Neural cell (in vitro differentiated cells): ENCODE measurements around the gene MMP24. TPM values are rescaled to one million over a fixed set of nuclear protein-coding genes. Genes with fewer than 3 reads are reported as not detected.
"Not testable (repeated sequence)": the region's sequence is repeated elsewhere in the genome, so short reads cannot be mapped to it uniquely, and the experiment has no call there.

ENCODE experiments used
- H2AFZ ChIP-seq: fragments of 200-600, 300-800 bp; sonication (generic), shearing (Covaris generic); 2 replicates; pipeline ENCODE4 v1.6.0; 2014; ENCODE audit warnings: low read depth, mild to moderate bottlenecking, antibody characterized with exemption, low read length, moderate library complexity
- H3F3A ChIP-seq: fragments of 200-600 bp; shearing (Covaris generic); 2 replicates; pipeline ENCODE4 v1.6.1; 2016; ENCODE audit warnings: mild to moderate bottlenecking, moderate library complexity, mixed read lengths, antibody characterized with exemption, low read length; ENCODE audit not compliant: insufficient read depth, poor library complexity, severe bottlenecking
- H3K27ac ChIP-seq: fragments of 200-600, 300-800 bp; sonication (generic), shearing (Covaris generic); 2 replicates; pipeline ENCODE4 v1.5.1; 2014; ENCODE audit warnings: mild to moderate bottlenecking, low read length, moderate library complexity
- H3K27me3 ChIP-seq: fragments of 300-800, 200-600 bp; sonication (generic), shearing (Covaris generic); 2 replicates; pipeline ENCODE4 v1.6.0; 2014; ENCODE audit warnings: mild to moderate bottlenecking, low read depth, low read length, moderate library complexity; ENCODE audit not compliant: insufficient read depth
- H3K36me3 ChIP-seq: fragments of 300-800, 200-600 bp; sonication (generic), shearing (Covaris generic); 2 replicates; pipeline ENCODE4 v1.5.1; 2014; ENCODE audit warnings: mild to moderate bottlenecking, antibody characterized with exemption, low read length, moderate library complexity; ENCODE audit not compliant: insufficient read depth
- H3K4me2 ChIP-seq: fragments of 300-800, 200-600 bp; sonication (generic), shearing (Covaris generic); 2 replicates; pipeline ENCODE4 v1.6.0; 2014; ENCODE audit warnings: mild to moderate bottlenecking, low read length
- H3K4me3 ChIP-seq: fragments of 300-800, 200-600 bp; sonication (generic), shearing (Covaris generic); 2 replicates; pipeline ENCODE4 v1.5.1; 2014; ENCODE audit warnings: mild to moderate bottlenecking, low read length, moderate library complexity
- H3K79me2 ChIP-seq: fragments of 200-600 bp; shearing (Covaris generic); replicated peaks from 2 replicates; pipeline ENCODE4 v1.6.0; 2014; ENCODE audit warnings: mild to moderate bottlenecking, low read length, moderate library complexity; ENCODE audit not compliant: insufficient read depth
- H3K9ac ChIP-seq: fragments of 300-800, 200-600 bp; sonication (generic), shearing (Covaris generic); 2 replicates; pipeline ENCODE4 v1.6.1; 2016; ENCODE audit warnings: mild to moderate bottlenecking, low read length, mixed read lengths
- H3K9me2 ChIP-seq: fragments of 200-600 bp; shearing (Covaris generic); 2 replicates; pipeline ENCODE4 v1.6.1; 2016; ENCODE audit warnings: mild to moderate bottlenecking, low read length, mixed read lengths; ENCODE audit not compliant: insufficient read depth
- H3K9me3 ChIP-seq: fragments of 200-600, 300-800 bp; sonication (generic), shearing (Covaris generic); 2 replicates; pipeline ENCODE4 v1.6.1; 2016; ENCODE audit warnings: mild to moderate bottlenecking, mixed run types, low read length, moderate library complexity, mixed read lengths
- H4K20me1 ChIP-seq: fragments of 200-600 bp; shearing (Covaris generic); 2 replicates; pipeline ENCODE4 v1.6.1; 2016; ENCODE audit warnings: mild to moderate bottlenecking, mixed run types; ENCODE audit not compliant: insufficient read depth
- CTCF ChIP-seq: fragments of 450-650 bp; IDR thresholded peaks from 2 replicates; pipeline ENCODE4 v1.5.1; 2014; ENCODE audit warnings: antibody characterized with exemption, mild to moderate bottlenecking, moderate library complexity; ENCODE audit not compliant: poor library complexity, severe bottlenecking
- EP300 ChIP-seq: fragments of 450-650 bp; conservative IDR thresholded peaks from 2 replicates; pipeline ENCODE4 v1.6.1; 2014; ENCODE audit warnings: antibody characterized with exemption, mild to moderate bottlenecking, moderate library complexity; ENCODE audit not compliant: poor library complexity, severe bottlenecking
- EZH2 ChIP-seq: fragments of 200-600, 300-800 bp; shearing (Covaris generic), sonication (generic); IDR thresholded peaks from 2 replicates; pipeline ENCODE4 v1.6.1; 2014; ENCODE audit warnings: antibody characterized with exemption, low read length, borderline replicate concordance, mild to moderate bottlenecking; ENCODE audit not compliant: insufficient read depth, poor library complexity, severe bottlenecking
- MXI1 ChIP-seq: fragments of 450-650 bp; conservative IDR thresholded peaks from 2 replicates; pipeline ENCODE4 v1.6.1; 2014; ENCODE audit warnings: antibody characterized with exemption, mild to moderate bottlenecking; ENCODE audit not compliant: poor library complexity, severe bottlenecking
- POLR2AphosphoS5 ChIP-seq: IDR thresholded peaks from 2 replicates; pipeline ENCODE4 v1.6.1; 2012
- RAD21 ChIP-seq: fragments of 450-650 bp; conservative IDR thresholded peaks from 2 replicates; pipeline ENCODE4 v1.6.1; 2014; ENCODE audit warnings: antibody characterized with exemption, mild to moderate bottlenecking, moderate library complexity
- REST ChIP-seq: IDR thresholded peaks from 2 replicates; pipeline ENCODE4 v1.6.1; 2012; ENCODE audit warnings: borderline replicate concordance
- SMC3 ChIP-seq: fragments of 450-650 bp; conservative IDR thresholded peaks from 2 replicates; pipeline ENCODE4 v1.6.1; 2014; ENCODE audit warnings: antibody characterized with exemption, mild to moderate bottlenecking, moderate library complexity; ENCODE audit not compliant: poor library complexity
- TAF1 ChIP-seq: IDR thresholded peaks from 2 replicates; pipeline ENCODE4 v1.6.1; 2012; ENCODE audit warnings: low read depth
- polyA plus RNA-seq: library from polyadenylated mRNA; depleted of rRNA; stranded (reverse); fragments of >200 nt; gene quantifications from 2 replicates; pipeline ENCODE4 v1.2.3, GENCODE V29; 2014

MMP24 gene
- polyA plus RNA-seq, 1 donor from 2014 or later, result 57.4 TPM

- H3K9ac ChIP-seq, H2AFZ ChIP-seq, H3K4me2 ChIP-seq, H3K79me2 ChIP-seq, H3K9me2 ChIP-seq, H3K9me3 ChIP-seq, H3F3A ChIP-seq, H3K27ac ChIP-seq, H3K36me3 ChIP-seq, H3K4me3 ChIP-seq, H4K20me1 ChIP-seq, H3K27me3 ChIP-seq: not testable (repeated sequence)
Measured at GRCh38 chr20:35193031-35193791, 33.3 kb upstream of the MMP24 start.

- Histone ChIP-seq H4K20me1 (no peaks in the 10 kb centered on the region), H3K27ac (no peak overlapping the region), H3K9me3 (no peaks in the 10 kb centered on the region), H3F3A (no peaks in the 10 kb centered on the region), H3K4me3 (no peak overlapping the region), H3K27me3 (no peaks in the 10 kb centered on the region), H2AFZ (no peak overlapping the region), H3K79me2 (no peaks in the 10 kb centered on the region), H3K36me3 (no peaks in the 10 kb centered on the region), H3K9me2 (no peaks in the 10 kb centered on the region), H3K9ac (no peak overlapping the region), H3K4me2 (no peak overlapping the region)
- TF ChIP-seq EZH2, result no peak
- no peak for TF ChIP-seq MXI1
- TF ChIP-seq POLR2AphosphoS5, result no peak
- no peak for TF ChIP-seq SMC3
- TF ChIP-seq CTCF, result no peak
- TF ChIP-seq TAF1, result no peak
Measured at GRCh38 chr20:35196313-35196712, 30.2 kb upstream of the MMP24 start.

- Histone ChIP-seq H2AFZ (no peak overlapping the region), H3F3A (no peaks in the 10 kb centered on the region), H3K4me2 (no peak overlapping the region), H3K36me3 (no peaks in the 10 kb centered on the region), H3K9me3 (no peaks in the 10 kb centered on the region), H3K27me3 (no peaks in the 10 kb centered on the region), H3K79me2 (no peaks in the 10 kb centered on the region), H3K4me3 (no peak overlapping the region), H3K9me2 (no peaks in the 10 kb centered on the region), H4K20me1 (no peaks in the 10 kb centered on the region), H3K27ac (no peak overlapping the region), H3K9ac (no peak overlapping the region)
- TF ChIP-seq EP300, result no peak
- no peak for TF ChIP-seq RAD21
- no peak for TF ChIP-seq MXI1
- no peak for TF ChIP-seq EZH2
- TF ChIP-seq TAF1, result no peak
- no peak for TF ChIP-seq REST
Measured at GRCh38 chr20:35199740-35200139, 26.8 kb upstream of the MMP24 start.
